CD4-positive, alpha-beta T cell treated with Interleukin-1 beta for 1 hour (primary cell): ENCODE measurements around the gene ZFP36L1.
"Not testable (repeated sequence)": the region's sequence is repeated elsewhere in the genome, so short reads cannot be mapped to it uniquely, and the experiment has no call there.

Experiments used
- DNase-seq, 2 donors: peaks; one replicate each; pipeline ENCODE4 v3.0.0-alpha.2; 2020 to 2022

Gene ZFP36L1

GRCh38 chr14:68783408-68784225, 9.2 kb downstream of the ZFP36L1 start:
- no peak for DNase-seq

- DNase-seq = peak; percentile 59 to 70
Observed at GRCh38 chr14:68782091-68782981, 10.5 kb downstream of the ZFP36L1 start.

DNA sequence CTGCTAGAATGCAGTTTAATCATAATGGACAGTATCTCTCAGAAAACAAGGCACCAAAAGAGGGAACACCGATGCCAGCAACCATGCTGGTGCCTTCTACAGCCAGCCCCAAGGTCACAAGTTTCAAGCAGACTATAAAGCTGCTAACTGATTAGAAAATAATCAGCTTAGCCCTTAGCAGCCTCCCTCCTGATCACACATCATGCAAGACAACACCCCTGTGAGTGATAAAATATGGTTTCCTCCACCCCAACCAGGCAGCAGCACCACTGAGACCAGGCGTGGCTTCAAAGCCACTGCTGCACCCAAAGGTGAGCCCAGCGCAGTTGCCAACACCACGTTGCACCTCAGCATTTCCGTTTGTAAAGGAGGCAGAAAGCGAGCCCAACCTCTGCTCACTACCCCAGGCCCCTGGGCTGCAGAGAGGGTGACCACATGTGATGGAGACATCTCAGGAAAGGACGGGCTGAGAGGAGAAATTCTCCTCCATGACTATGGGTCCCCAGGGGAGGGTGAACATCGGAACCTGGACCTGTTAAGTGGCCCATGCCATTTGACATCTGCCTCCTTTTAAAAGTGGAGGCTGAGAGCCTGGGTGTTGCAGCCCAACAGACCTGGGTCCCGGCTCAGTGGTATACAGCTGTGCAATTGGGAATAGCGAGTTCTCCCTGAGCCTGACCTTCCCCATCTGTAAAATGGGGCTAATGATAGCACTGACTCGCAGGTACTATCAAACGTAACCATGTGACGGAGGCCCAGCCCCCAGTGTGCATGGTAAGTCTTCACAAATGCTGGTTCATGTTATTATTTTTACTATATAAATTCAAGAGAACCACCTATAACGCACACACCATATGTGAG, 11.5 kb downstream of the ZFP36L1 start:
- DNase-seq = peak; percentile 70 to 82

DNA sequence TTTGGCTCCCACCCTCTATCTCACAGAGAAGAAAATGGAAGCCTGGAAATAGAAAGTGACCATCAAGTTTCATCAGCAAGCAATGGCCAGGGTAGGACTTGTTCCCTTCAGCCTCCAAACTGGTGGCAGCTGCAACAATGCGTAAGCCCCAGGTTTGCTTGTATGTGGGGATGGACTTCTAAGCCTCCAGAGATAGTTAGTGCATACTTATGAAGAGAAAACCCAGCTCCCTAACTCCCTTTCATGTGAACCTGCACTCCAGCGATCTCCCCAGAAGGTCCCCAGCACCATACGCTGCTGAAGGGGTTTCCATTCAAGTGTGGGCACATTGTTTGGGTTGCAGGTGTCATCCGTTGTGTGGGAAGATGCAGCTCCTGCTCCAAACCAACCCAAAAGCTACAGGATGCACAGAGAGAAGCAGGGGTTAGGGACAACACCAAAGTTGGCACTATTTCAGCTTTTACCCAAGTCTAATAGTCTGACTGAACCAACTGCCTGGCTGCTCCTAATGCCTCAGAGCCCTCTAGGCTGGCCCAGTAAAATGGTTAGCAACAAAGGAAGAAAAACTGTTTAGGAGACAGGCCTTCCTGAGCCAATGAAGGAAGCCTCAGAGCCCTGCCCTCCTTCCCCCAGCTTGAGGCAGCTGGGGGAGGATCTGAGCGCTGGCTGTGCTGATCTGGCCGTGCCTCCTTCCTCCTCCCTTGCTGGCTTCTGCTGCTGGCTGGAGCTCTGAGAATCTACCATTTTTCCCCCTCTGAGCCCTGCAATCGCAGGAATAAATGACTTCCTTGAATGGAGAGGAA, 12.3 kb downstream of the ZFP36L1 start:
- peak; percentile 41 to 42 for DNase-seq

DNA sequence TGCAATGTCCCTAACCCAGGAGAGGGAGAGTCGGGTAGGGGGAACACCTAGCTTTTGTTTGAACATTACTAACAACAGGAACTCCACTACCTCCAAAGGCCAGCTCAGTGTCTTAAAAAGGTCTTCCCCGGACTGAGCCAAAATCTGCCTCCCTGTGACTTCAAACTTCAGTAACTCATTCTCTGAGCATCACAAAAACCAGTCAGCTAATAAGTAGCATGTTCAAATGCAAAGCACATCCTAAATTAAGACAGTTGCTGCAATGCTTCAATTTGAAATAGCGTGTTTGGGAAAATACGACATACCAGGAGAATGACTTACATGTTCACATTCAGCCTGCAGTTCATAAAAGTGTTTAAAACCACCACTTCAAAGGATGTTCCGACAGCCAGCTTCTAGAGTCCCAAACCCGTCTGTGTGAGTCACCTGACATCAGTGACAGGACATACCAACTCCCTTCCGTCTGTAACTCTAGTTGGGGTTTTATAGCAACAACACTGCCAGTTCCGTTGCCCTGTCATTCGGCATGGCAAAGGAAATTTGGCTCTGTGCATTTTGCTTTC, 13.0 kb downstream of the ZFP36L1 start:
- peak; percentile 65 to 75 for DNase-seq

DNA sequence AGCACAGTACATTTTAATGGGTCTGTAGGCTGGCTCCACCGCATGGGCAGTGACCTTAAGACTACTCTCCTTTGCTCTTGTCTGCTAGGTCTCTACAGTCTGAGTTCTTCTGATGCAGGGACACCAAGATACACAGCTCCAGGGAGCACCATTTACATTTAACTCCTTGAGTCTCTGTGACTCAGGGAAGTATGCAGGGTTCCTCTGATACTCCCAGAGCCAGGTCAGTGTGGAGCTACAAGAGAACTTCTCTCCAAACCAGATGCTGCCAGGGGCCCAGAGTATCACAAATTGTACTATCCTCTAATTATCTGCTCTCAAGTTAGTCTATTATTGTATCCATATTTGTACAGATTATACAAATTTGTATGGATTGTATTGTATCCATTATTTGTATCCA, 15.2 kb downstream of the ZFP36L1 start:
- DNase-seq = no peak

DNA sequence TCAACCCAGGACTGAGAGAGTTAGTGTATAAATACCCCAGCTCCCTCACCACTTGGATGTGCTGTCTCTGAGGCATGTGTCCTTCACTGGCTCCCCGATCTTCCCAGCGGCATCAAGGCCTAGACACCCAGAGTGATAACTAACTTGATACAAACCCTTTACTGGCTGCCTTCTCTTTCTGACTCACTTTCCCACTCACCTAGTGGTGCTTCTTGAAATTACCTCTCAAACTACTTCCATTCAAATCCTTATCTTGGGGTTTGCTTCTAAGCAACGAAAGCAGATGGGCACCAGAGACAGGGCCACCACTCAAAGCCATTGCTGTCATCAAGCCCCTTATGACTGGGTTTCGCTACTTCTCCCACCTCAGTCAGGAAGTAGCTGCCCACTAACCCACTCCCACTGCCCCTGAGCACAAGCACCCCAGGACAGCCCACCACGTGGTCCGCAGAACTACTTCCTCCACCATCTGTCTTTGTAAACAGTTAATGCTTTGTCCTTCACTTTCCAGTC, 17.2 kb downstream of the ZFP36L1 start:
- DNase-seq = no peak

GRCh38 chr14:68774771-68775613, 17.9 kb downstream of the ZFP36L1 start:
- DNase-seq = no peak

- no peak for DNase-seq
Observed at GRCh38 chr14:68772761-68773381, 20.0 kb downstream of the ZFP36L1 start.

GRCh38 chr14:68771631-68772030, 21.2 kb downstream of the ZFP36L1 start:
- DNase-seq = peak; percentile 18 to 20

- no peak for DNase-seq
Observed at GRCh38 chr14:68770553-68771286, 22.1 kb downstream of the ZFP36L1 start.

DNA sequence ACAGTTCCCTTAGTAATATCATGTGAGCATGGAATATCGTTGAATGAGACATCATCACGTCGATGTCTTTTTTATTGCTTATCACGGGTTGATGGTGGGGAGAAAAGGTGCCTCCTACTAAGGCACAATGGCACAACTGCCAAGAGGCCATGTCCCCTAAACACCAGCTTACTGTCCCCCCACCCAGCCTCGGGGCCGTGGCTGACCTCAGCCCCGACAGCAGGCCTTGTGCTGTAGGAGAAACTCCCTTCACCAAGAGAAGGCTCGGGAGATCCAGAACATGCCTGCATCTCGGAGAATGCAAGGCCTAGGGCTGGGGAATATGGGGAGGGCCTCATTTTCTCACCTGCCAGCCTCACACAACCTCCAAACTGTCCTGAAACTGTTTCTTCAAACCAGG, 22.8 kb downstream of the ZFP36L1 start:
- DNase-seq = no peak

- no peak for DNase-seq
Observed at GRCh38 chr14:68768316-68768715, 24.6 kb downstream of the ZFP36L1 start.

GRCh38 chr14:68767248-68767645, 25.6 kb downstream of the ZFP36L1 start:
- DNase-seq = no peak

DNA sequence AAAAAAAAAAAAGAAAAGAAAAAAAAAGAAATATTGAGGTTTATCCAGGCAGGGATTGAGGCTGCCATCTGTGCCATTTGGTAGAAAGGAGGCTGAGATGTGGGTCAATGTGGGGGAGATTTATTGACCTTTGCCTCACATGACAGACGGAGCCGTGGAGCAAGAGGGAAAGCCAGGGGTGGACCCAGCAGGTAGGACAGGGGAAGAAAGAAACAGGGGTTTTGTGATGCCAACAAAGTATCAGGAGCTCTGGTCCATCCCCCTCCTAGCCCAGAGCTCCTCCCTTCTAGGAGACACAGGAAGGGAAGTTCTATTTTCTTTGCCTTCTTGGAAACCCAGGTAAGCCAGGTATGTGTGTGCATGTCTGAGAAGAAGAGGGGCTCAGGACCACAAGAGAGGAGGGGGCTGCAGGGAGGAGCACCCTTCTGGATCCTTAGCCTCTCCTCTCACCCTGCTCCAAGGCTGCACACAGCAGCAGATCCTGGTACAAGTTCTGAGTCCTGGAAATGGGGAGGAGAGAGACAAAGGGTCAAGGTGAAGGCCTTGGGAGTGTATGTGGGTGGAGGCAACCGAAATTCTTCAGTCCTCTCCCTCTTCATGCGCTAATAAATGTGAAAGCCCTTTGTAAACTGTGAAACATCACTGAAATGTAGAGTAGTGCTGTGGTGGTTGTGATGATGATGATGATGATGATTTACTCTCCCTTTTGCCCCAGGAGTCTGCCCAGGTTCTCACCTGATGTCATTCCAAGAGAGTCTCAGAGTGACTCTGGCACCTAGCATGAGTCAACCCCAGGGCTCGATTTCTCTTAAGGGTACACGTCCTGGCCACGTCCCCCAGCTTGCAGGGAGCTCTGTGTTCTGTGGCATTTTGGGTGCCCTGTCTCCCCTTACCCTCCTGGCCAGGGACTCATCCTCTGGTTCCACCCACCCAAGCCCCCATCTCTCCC, 26.3 kb downstream of the ZFP36L1 start:
- DNase-seq = no peak

DNA sequence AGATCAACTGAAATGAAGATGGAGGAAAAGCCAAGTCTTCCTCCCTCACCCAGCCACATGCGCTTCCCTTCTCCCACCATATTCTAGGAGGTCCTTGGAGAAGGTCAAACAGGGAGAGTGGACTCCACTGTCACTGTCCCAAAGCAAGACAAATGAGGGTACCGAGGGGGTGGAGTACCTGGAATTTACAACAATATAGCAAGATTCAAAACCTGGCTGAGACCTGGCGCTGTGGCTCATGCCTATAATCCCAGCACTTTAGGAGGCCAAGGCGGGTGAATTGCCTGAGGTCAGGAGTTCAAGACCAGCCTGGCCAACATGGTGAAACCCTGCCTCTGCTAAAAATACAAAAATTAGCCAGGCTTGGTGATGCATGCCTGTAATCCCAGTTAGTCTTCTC, 29.0 kb downstream of the ZFP36L1 start:
- not testable (repeated sequence) for DNase-seq

DNA sequence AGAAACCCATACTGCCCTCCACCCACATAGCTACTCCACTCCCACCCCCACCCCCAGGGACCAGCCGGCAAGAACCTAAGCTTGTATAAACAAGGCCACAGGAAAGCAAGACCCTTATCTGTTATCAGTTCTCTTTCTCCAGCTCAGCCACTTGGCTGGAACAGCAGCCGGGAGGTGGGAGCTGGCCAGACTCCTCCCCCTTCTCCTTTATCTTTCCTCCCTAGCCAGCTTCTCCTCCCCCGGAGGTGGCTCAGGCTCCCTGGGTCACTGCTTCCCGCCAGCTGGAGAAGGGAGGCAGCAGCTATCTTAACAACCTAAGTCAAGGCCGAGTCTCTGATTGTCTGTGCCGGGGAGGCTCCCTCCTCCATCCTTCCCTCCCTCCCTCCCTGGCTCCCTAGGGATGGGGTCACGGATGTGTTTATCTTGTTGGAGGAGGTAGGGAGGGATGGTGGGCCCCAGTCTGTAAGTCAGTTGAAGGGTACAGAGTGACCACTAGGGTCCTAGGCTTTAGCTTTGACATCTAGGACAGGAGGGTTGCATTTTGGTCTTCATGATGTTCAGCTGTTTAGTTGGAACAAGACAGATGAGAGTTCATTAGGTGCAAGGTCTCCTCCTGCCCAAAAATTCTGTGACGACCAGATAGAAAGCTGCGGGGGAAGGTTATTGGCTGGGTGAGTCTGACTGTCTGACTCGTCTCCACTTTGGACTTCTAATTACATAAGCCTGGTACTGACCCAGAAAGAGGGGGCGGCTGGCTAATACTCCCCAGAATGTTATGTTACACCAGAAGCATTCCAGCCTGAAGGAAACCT, 29.7 kb downstream of the ZFP36L1 start:
- DNase-seq = no peak
